Mesenchymal stem cell (in vitro differentiated cells and primary cell): Measurements from ENCODE around the gene KLHDC10.
A peak's percentile ranks its signal among the peaks of the same experiment; 100 is the strongest.

Source experiments
- DNase-seq: peaks from one replicate; pipeline ENCODE4 v3.0.0-alpha.2; 2013
- H2AFZ ChIP-seq: one replicate; pipeline ENCODE4 v1.6.1; 2013; ENCODE audit warnings: low read depth, mild to moderate bottlenecking, control low read depth, inconsistent platforms, low read length, moderate library complexity
- H2AK5ac ChIP-seq: 2 replicates; pipeline ENCODE4 v1.6.1; 2013; ENCODE audit warnings: low read length, moderate library complexity, mild to moderate bottlenecking, inconsistent platforms; ENCODE audit not compliant: severe bottlenecking
- H2BK120ac ChIP-seq: one replicate; pipeline ENCODE4 v1.6.1; 2013; ENCODE audit warnings: low read depth, mild to moderate bottlenecking, inconsistent platforms, low read length, moderate library complexity
- H2BK12ac ChIP-seq, 2 experiments: one replicate each; pipeline ENCODE4 v1.6.1; 2013; ENCODE audit warnings: inconsistent platforms in 2 of 2, low read length in 2 of 2, mild to moderate bottlenecking in 2 of 2, moderate library complexity in 2 of 2, control low read depth in 1 of 2
- H2BK15ac ChIP-seq: one replicate; pipeline ENCODE4 v1.6.1; 2013; ENCODE audit warnings: mild to moderate bottlenecking, low read depth, inconsistent platforms; ENCODE audit not compliant: poor library complexity, severe bottlenecking
- H2BK5ac ChIP-seq: 2 replicates; pipeline ENCODE4 v1.6.1; 2013; ENCODE audit warnings: low read depth, mild to moderate bottlenecking, low read length, control low read depth, inconsistent platforms; ENCODE audit not compliant: poor library complexity, severe bottlenecking
- H3K14ac ChIP-seq, 2 experiments: one replicate each; pipeline ENCODE4 v1.6.1; 2013; ENCODE audit warnings: inconsistent platforms in 2 of 2, low read length in 2 of 2, control low read depth in 1 of 2, mild to moderate bottlenecking in 1 of 2, moderate library complexity in 1 of 2
- H3K18ac ChIP-seq, 2 experiments: one replicate each; pipeline ENCODE4 v1.6.1; 2013; ENCODE audit warnings: inconsistent platforms in 2 of 2, low read length in 2 of 2, control low read depth in 1 of 2, low read depth in 1 of 2, mild to moderate bottlenecking in 1 of 2
- H3K23ac ChIP-seq, 2 experiments: one replicate each; pipeline ENCODE4 v1.6.1; 2013; ENCODE audit warnings: inconsistent platforms in 2 of 2, low read length in 2 of 2, mild to moderate bottlenecking in 2 of 2, moderate library complexity in 2 of 2, control low read depth in 1 of 2
- H3K27ac ChIP-seq: 2 replicates; pipeline ENCODE4 v1.5.1; 2013; ENCODE audit warnings: mild to moderate bottlenecking, moderate library complexity, low read length, control low read depth, inconsistent platforms; ENCODE audit not compliant: poor library complexity, severe bottlenecking
- H3K27me3 ChIP-seq, 2 experiments: 2 replicates each; pipeline versions ENCODE4 v1.6.1 to v1.7.0; 2013; ENCODE audit warnings: low read length in 2 of 2, mild to moderate bottlenecking in 2 of 2, moderate library complexity in 2 of 2, control low read depth in 1 of 2, inconsistent platforms in 1 of 2; ENCODE audit not compliant: control insufficient read depth in 1 of 2, insufficient read depth in 1 of 2
- H3K36me3 ChIP-seq, 2 experiments: 2 replicates each; pipeline versions ENCODE4 v1.6.1 to v1.7.0; 2013; ENCODE audit warnings: low read length in 2 of 2, control low read depth in 1 of 2, inconsistent platforms in 1 of 2, low read depth in 1 of 2, mild to moderate bottlenecking in 1 of 2; ENCODE audit not compliant: insufficient read depth in 2 of 2, control insufficient read depth in 1 of 2
- H3K4ac ChIP-seq, 2 experiments: one replicate each; pipeline ENCODE4 v1.6.1; 2013; ENCODE audit warnings: inconsistent platforms in 2 of 2, low read length in 2 of 2, mild to moderate bottlenecking in 2 of 2, moderate library complexity in 2 of 2, control low read depth in 1 of 2, low read depth in 1 of 2
- H3K4me1 ChIP-seq: 2 replicates; pipeline ENCODE4 v1.6.1; 2013; ENCODE audit warnings: low read depth, low read length, control low read depth; ENCODE audit not compliant: control insufficient read depth, insufficient read depth
- H3K4me2 ChIP-seq: 2 replicates; pipeline ENCODE4 v1.6.1; 2013; ENCODE audit warnings: low read length, mild to moderate bottlenecking, inconsistent platforms; ENCODE audit not compliant: poor library complexity, severe bottlenecking
- H3K4me3 ChIP-seq, 2 experiments: 2 replicates each; pipeline versions ENCODE4 v1.5.1 to v1.7.0; 2013; ENCODE audit warnings: low read length in 2 of 2, mild to moderate bottlenecking in 2 of 2, control low read depth in 1 of 2, low read depth in 1 of 2; ENCODE audit not compliant: insufficient read depth in 1 of 2
- H3K79me1 ChIP-seq: replicated peaks from 2 replicates; pipeline ENCODE4 v1.6.1; 2013; ENCODE audit warnings: mild to moderate bottlenecking, control low read depth, low read length, inconsistent platforms; ENCODE audit not compliant: poor library complexity, severe bottlenecking
- H3K9ac ChIP-seq: 2 replicates; pipeline ENCODE4 v1.7.0; 2013; ENCODE audit warnings: mild to moderate bottlenecking, low read length, moderate library complexity
- H3K9me3 ChIP-seq: 2 replicates; pipeline ENCODE4 v1.7.0; 2013; ENCODE audit warnings: mild to moderate bottlenecking, low read length; ENCODE audit not compliant: control insufficient read depth
- H4K8ac ChIP-seq: one replicate; pipeline ENCODE4 v1.6.1; 2013; ENCODE audit warnings: inconsistent platforms, mild to moderate bottlenecking, low read length, moderate library complexity
- H4K91ac ChIP-seq: one replicate; pipeline ENCODE4 v1.6.1; 2013; ENCODE audit warnings: mild to moderate bottlenecking, low read length, inconsistent platforms
- WGBS: methylation state at CpG from one replicate; pipeline ENCODE4 v1.1.7; 2013; ENCODE audit warnings: mixed read lengths; 5-methylcytosine and 5-hydroxymethylcytosine counted together

Gene KLHDC10

GRCh38 chr7:130146693-130147405, 76.5 kb downstream of the KLHDC10 start:
- peaks cover 2% of the 10 kb centered on the region for H3K79me1 ChIP-seq
- no peak overlapping the region for H3K4me2 ChIP-seq
- H2AFZ ChIP-seq = no peak overlapping the region
- H3K27ac ChIP-seq = no peak overlapping the region
- H2BK5ac ChIP-seq = no peak overlapping the region
- H2BK12ac ChIP-seq = no peak overlapping the region
- H3K18ac ChIP-seq = no peak overlapping the region
- no peak overlapping the region for H3K4ac ChIP-seq
- no peak overlapping the region for H2BK120ac ChIP-seq
- H3K4me3 ChIP-seq = no peak overlapping the region
- no peak overlapping the region for H2BK15ac ChIP-seq
- no peak overlapping the region for H4K91ac ChIP-seq
- H3K4me1 ChIP-seq = peaks cover 26% of the 10 kb centered on the region
- H3K27me3 ChIP-seq = no peaks in the 10 kb centered on the region
- no peak for DNase-seq
- peaks cover 0 to 3% of the 10 kb centered on the region in 2 experiments for H3K36me3 ChIP-seq
- H3K9ac ChIP-seq = no peak overlapping the region
- H3K9me3 ChIP-seq = no peaks in the 10 kb centered on the region
- H2AK5ac ChIP-seq = no peak overlapping the region
- WGBS = 97% methylated on average over 7 of the region's 9 CpGs
- H3K14ac ChIP-seq = no peak overlapping the region
- H3K23ac ChIP-seq = no peak overlapping the region
- no peak overlapping the region for H4K8ac ChIP-seq

- no peak overlapping the region for H2BK120ac ChIP-seq
- H4K91ac ChIP-seq = no peak overlapping the region
- DNase-seq = no peak
- no peaks in the 10 kb centered on the region for H3K9me3 ChIP-seq
- no peak overlapping the region for H3K4me3 ChIP-seq
- no peaks in the 10 kb centered on the region for H3K27me3 ChIP-seq
- peaks cover 16% of the 10 kb centered on the region for H3K4me1 ChIP-seq
- H2AK5ac ChIP-seq = no peak overlapping the region
- H2BK15ac ChIP-seq = no peak overlapping the region
- H3K14ac ChIP-seq = no peak overlapping the region
- no peak overlapping the region for H2BK5ac ChIP-seq
- no peak overlapping the region for H3K18ac ChIP-seq
- no peak overlapping the region for H4K8ac ChIP-seq
- no peak overlapping the region for H3K4ac ChIP-seq
- H3K4me2 ChIP-seq = no peak overlapping the region
- H3K23ac ChIP-seq = no peak overlapping the region
- no peak overlapping the region for H3K27ac ChIP-seq
- H3K36me3 ChIP-seq = peaks cover 0 to 3% of the 10 kb centered on the region in 2 experiments
- WGBS = 96% methylated on average over 13 of the region's 14 CpGs
- no peak overlapping the region for H3K9ac ChIP-seq
- no peak overlapping the region for H2BK12ac ChIP-seq
- no peak overlapping the region for H2AFZ ChIP-seq
- H3K79me1 ChIP-seq = no peaks in the 10 kb centered on the region
These were observed 77.5 kb downstream of the KLHDC10 start for GRCh38 chr7:130147710-130148325.

- Histone ChIP-seq H3K18ac (no peak overlapping the region), H3K4me3 (no peak overlapping the region), H3K4me1 (peaks cover 13% of the 10 kb centered on the region), H4K8ac (no peak overlapping the region), H3K14ac (no peak overlapping the region), H3K9ac (no peak overlapping the region), H3K4me2 (no peak overlapping the region), H2BK5ac (no peak overlapping the region), H3K9me3 (no peaks in the 10 kb centered on the region), H3K79me1 (no peaks in the 10 kb centered on the region), H2AFZ (no peak overlapping the region), H2BK12ac (no peak overlapping the region), H3K23ac (no peak overlapping the region), H4K91ac (no peak overlapping the region), H2AK5ac (no peak overlapping the region), H2BK120ac (no peak overlapping the region), H3K4ac (no peak overlapping the region), H3K27ac (no peak overlapping the region), H3K36me3 (peaks cover 0 to 3% of the 10 kb centered on the region in 2 experiments), H3K27me3 (no peaks in the 10 kb centered on the region), H2BK15ac (no peak overlapping the region)
- WGBS = 88% methylated on average over 9 of the region's 9 CpGs
- DNase-seq = peak; percentile 15
These were observed 78.2 kb downstream of the KLHDC10 start for GRCh38 chr7:130148561-130148960.

DNA sequence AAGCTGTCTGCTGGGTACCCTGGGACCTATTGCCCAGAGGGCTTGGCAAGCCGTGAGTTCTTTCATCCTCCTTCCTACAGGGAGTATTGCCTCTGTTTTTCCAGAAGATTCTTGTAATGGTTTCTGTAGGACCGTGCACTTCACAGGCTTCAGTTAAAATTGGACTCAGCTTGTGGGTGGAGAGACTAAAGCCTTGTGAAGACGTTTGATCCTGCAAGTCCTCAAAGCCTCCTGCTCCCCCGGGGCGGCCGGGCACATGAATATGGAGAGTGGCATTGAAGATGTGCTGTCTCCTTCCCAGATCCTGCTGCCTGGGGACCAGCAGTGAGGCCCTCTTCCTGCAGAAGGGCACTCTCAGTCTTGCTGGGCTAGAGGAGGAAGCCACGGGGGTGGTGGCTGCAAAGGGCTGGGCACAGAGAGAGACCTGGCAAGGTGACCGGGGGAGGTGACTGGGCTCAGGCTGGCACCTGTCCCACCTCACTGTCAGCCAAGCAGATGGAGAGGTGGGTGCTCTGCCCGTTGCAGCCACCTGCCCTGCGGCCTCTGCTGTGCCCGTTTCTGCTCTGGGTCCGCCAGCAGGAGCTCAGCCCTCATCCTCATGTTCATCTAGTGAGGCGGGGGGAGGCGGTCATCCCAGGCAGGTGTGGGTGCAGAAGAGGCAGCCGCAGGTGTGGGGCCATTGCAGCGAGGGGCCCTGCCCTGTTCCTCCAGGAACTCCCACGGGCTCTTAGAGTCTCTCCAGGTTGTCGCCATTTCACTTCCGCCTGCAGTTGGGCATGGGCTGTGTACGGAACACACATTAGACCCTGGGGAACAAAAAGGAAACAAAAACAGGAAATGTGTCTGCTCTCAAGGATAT, 79.2 kb downstream of the KLHDC10 start:
- Histone ChIP-seq H3K27ac (no peak overlapping the region), H3K9ac (no peak overlapping the region), H3K4me3 (no peak overlapping the region), H2BK15ac (no peak overlapping the region), H2BK120ac (no peak overlapping the region), H3K4me1 (peaks cover 18% of the 10 kb centered on the region), H2AFZ (no peak overlapping the region), H3K4me2 (no peak overlapping the region), H3K79me1 (no peaks in the 10 kb centered on the region), H4K8ac (no peak overlapping the region), H3K4ac (no peak overlapping the region), H2BK12ac (no peak overlapping the region), H3K14ac (no peak overlapping the region), H3K23ac (no peak overlapping the region), H4K91ac (no peak overlapping the region), H3K9me3 (no peaks in the 10 kb centered on the region), H3K27me3 (no peaks in the 10 kb centered on the region), H3K36me3 (peaks cover 0 to 3% of the 10 kb centered on the region in 2 experiments), H3K18ac (no peak overlapping the region), H2AK5ac (no peak overlapping the region), H2BK5ac (no peak overlapping the region)
- 90% methylated on average over 20 of the region's 20 CpGs for WGBS
- DNase-seq = no peak
